Fibroblast of skin of left biceps (primary cell): ENCODE results near the gene TBX15.
"Not testable (repeated sequence)": the region's sequence is repeated elsewhere in the genome, so short reads cannot be mapped to it uniquely, and the experiment has no call there.

ENCODE experiments used
- DNase-seq, 2 experiments: peaks; one replicate each; pipeline ENCODE4 v3.0.0-alpha.2; 2013; ENCODE audit warnings: low read depth in 2 of 2

TBX15 gene

DNA sequence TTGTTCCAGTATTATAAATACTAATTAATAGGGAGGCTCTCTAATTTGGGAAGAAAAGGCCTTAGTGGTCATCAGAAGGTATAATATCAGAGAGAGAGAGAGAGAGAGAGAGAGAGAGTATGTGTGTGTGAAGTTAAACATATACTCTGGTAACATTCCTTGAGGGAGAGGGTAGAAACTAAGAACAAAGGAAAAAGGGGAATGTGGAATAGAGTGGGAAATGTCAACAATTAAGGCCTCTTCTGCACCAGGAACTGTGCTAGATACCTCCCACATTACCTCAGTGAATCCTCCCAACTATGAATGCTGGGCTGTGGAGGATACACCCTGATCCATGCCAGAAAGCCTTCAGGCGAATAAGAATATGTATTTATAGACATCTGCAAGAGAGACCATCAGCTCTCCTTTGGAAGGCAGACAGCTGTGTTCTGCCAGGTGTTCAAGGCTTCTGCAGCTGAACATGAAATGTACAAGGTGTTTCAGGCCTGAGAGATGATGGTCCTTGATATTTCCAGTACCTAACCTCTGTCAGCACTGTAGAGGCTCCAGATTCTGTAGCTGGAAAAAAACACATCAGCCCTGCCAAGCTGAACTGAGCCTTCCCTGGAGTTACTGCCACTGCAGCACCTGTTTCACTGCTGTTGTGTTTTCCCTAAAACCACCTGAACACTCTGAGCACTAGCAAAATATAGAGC is 29.1 kb downstream of the TBX15 start:
- no peak for DNase-seq

DNA sequence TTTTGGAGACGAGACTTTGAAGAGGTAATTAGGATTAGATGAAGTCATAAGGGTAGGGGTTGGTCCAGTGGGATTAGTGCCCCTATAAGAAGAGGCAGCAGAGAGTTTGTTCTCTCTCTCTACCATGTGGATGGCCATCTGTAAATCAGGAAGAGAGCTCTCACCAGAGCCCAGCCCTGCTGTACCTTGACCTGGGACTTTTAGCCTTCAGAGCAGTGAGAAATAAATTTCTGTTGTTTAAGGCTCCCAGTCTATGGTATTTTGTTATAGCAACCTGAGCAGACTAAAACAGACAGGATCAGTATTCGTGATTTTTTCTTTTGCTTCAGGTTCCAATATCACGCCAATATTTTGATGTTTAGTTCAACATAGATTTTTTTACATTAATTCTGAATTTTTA is 30.0 kb downstream of the TBX15 start:
- DNase-seq = no peak

DNA sequence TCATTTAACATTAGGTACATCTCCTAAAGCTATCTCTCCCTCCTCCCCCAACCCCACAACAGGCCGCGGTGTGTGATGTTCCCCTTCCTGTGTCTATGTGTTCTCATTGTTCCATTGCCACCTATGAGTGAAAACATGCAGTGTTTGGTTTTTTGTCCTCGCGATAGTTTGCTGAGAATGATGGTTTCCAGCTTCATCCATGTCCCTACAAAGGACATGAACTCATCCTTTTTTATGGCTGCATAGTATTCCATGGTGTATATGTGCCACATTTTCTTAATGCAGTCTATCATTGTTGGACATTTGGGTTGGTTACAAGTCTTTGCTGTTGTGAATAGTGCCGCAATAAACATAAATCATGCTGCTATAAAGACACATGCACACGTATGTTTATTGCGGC is 30.6 kb downstream of the TBX15 start:
- not testable (repeated sequence) for DNase-seq

DNA sequence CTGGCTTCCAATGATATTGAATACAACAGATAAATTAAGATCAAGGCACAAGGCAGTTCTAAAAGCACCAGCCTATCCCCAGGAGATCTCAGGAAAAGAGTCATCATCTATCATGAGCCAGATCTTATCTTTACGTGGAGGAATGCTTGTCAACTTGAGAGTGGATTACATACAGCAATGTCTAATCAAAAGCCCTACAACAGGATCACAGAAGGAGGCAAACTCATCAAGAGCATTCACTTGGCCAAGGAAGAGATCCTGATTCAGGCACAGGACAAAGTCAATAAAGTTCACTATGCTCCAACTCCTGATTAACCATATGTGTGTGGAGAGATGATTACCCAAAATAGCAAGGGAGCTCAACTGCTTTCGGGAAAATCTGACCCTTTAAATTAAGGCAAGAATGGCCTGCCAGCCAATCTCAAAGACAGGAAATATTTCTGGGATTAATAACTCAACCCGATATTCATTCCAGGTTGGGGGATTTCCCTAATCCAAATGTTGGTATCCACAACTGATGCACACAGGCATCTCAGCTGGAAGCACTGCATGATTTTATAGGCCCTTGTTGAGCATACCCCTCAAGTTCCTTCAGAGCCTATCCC is 33.7 kb downstream of the TBX15 start:
- no peak for DNase-seq

GRCh38 chr1:118951270-118951936 is 36.7 kb downstream of the TBX15 start:
- no peak for DNase-seq

DNA sequence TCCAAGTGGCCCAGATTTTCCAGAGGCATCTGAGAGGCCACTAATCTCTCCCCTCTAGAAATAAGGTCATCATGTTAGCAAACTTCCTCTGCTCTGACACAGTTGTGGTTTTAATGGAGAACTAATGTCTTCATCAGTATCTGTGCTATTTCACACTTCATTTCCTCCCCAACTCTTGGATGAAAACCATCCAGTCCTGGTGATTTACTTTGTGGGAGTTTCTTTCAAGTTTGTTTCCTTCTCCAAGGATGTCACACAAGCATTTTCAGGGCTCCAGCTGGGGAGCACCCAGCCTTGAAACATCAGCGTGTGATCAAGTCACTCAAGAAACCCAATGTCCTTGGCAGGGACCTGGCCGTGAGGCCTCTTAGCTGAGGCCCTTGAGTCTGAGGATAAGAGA is 38.8 kb downstream of the TBX15 start:
- DNase-seq = peak in 1 of 2 experiments; percentile 73

GRCh38 chr1:118948846-118949245 is 39.3 kb downstream of the TBX15 start:
- DNase-seq = no peak

DNA sequence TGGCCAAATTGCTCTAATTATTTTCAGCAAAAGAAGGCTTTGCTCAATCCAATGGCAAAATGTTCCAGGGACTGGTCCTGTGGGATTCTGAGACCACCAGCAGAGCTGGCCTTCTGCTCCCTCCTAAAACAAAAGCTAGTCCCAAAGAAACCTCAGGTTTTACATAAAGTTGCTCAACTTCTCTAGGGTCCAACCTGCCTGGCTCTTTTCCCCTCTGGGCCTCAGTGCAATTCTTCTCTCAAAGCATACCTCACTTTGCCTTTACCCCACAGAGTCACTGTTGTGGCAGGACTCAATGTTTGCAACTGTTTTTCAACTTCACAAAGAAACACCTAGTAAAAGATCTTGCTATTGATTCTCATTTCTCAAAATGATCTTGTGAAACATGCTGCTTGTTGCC is 39.8 kb downstream of the TBX15 start:
- no peak for DNase-seq

DNA sequence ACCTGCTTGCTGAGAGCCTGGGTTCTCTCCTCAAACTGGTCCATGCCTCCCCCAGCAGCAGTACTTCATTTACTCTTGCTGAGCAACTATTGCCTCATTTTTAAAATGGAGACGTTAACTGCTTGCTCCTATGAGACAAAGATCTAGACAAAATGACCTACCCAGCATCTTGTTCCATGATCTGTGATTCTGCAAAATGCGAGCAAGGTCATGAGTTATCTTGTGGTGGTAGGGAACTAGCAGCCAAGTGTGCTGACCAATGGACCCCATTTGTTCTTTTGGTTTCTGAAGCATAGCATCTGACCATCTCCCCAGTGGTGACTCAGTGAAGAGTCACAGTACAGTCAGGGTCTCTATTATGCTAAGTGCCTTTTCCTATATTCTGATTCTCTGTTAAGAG is 40.4 kb downstream of the TBX15 start:
- no peak for DNase-seq

DNA sequence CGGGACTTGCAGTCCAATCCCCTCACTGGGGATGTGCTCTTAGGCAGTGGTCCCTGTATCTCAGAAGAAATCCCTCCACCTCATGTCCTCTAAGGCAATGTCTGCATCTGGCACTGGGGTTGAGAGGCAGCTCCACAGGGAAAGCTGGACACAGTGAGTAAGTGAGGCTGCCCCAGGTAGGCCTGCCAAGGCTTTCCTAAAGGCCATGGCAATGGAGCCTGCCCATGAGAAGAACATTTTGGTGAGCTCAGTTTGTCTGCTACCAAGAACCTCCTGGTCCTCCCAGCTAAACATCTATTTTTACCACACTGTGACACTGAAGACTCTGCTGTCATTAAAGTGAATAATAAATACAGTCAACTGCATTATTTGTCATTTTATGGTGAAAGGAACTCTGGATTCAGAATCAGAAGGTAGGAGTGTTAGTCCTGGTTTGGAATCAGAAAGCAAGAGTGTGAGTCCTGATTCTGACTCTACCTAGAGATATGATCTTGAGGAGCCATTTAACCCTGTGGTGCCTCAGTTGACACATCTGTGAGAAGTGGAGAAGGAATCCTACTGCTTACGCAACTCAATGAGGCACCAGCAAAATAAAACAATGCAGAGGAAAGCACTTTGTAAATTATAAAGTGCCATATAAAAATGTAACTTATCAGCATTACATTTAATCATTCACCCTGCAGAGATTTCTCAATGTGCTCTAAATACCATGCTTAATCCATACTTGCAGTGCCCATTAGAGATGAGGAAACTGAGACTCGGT is 41.0 kb downstream of the TBX15 start:
- DNase-seq = no peak

GRCh38 chr1:118945489-118945888 is 42.7 kb downstream of the TBX15 start:
- peak; percentile 79 for DNase-seq

DNA sequence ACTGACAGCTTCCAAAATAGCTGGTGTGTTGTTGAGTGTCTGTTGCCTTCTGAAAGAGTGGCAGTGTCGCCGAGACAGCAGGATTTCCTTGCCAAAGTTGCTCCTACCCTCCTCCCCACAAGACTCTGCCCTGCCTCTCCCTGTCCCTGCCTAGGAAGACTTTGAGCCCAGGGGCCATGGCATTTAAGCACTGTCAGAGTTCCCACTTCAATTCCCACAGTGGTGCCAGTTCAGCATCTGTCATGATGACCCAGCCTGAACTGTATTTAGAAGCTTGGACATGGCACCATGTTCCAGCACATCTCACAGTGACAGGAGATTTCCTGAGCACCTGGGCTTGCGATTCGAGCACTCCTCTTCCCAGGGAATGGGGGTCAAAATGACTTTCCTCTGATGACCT is 43.6 kb downstream of the TBX15 start:
- no peak for DNase-seq

DNA sequence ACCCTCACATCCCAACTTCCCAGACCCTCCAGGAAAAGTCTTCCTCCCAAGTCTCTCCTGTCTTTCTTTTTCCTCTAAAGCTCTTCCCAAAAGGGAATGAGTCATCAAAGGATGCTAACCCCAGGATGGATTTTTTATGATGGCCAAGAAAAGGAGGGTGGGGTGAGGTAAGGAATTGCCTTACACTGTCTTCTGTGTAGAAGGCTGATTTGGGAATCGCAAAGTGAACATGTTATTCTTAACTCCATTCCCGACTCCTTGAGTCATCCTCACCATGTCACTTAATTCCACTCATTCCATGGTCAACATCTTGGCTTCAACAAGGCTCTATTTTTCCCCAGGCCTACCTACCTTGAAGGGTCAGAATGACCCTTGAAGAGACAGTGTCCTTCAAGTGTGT is 44.0 kb downstream of the TBX15 start:
- DNase-seq = no peak

GRCh38 chr1:118940957-118941356 is 47.2 kb downstream of the TBX15 start:
- DNase-seq = no peak

DNA sequence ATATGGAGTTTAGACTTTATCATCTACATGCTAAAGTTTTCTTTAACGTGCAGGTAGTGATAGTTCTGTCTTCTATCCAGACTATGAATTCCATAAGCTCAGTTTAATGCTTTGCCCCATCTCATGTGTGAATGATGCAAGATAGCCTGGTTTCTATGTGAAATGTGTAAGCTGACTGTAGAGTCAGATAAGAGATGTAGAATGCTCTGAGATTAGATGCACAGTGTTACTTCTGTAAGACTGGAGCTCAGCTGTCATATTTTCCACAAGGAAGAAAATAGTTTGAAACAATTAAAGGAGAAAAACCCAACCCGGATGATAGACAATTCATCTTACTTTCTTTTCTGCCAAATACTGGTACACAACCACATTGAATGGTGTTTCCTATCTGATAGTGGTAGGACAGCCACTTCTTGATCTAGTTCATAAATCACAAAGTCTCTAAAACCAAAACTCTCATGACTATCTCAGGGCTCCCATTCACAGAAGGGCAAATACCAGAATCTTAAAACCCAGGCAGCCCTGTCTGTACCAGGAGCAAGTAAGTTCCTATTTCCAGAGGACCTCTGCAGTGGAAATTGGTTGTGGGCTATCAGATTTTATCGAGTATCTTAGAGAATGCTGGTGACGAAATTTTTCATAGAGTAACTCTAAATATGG is 50.6 kb downstream of the TBX15 start:
- no peak for DNase-seq

DNA sequence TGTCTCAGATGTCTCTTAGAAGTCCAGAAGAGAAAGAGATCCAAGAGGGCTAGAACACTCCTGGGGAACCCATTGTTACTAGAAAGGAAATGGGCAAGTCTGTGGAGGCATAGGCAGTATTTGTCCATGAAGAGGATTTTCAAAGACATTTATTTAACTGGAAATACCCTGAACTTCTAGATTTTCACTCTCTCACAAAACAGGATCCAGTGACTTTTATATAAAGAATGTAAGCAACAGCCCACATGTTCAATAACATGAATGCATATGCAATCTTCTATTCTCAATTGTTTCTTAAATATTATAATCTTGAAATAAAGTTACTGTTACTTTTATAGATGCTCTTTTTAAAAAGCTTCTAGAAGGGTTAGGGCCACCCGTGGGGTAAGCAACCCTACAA is 53.4 kb downstream of the TBX15 start:
- DNase-seq = no peak

GRCh38 chr1:118933051-118933781 is 54.9 kb downstream of the TBX15 start:
- DNase-seq = no peak

GRCh38 chr1:118931876-118932275 is 56.3 kb downstream of the TBX15 start:
- DNase-seq = no peak

GRCh38 chr1:118928739-118929554 is 59.2 kb downstream of the TBX15 start:
- no peak for DNase-seq

DNA sequence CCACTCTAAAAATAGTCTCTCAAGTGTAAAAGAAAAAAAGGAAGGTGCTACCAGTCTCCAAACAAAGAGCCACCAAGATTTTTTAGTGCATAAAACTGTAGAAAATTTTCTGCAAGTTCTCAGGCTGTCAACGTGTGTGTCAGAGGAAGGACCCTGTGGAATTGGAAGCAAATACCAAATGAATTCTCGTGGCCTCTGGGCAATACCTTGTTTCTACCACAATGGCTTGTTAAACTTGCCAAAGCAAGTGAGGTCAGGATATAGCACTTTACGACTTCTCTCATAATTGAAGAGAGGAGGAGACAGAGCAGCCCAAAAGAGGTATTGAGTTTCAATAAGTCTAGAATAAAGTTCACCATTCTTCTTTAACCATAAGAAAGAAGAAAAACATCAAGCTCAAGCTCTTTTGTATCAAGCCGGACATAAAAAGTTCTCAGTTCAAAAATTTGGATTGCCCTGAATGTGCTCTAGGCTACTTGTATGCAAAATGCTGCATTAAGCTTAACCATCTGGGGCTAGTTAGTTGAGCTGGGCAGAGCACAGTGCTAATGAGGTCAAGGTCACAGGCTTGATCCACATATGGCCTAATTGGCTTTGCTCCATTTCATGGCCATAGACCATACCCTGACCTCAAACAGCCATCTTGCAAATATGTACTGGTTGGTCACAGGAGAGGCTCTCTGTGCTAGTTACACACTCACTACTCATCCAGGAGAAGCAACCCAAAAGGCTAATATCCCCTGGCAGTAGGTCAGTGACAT is 60.5 kb downstream of the TBX15 start:
- DNase-seq = no peak
